K562 (cell line): ENCODE results near the gene PPP4R3A. TPM values are rescaled to one million over a fixed set of nuclear protein-coding genes. Genes with fewer than 3 reads are reported as not detected.
"Not testable (repeated sequence)": the region's sequence is repeated elsewhere in the genome, so short reads cannot be mapped to it uniquely, and the experiment has no call there.

Experiments
- ATAC-seq: fragments of 200-7000 bp; cut with Tn5 transposase; 3 replicates; pipeline ENCODE4 v1.9.1; 2020; ENCODE audit warnings: moderate library complexity
- BruUV-seq: library from RNA; stranded (reverse); fragments of 400-500 nt; replicated peaks from 2 replicates; lab custom pipeline; 2021; lab: Mats Ljungman, UMichigan
- CTCF ChIA-PET: fragments of 300-600 bp; formaldehyde crosslinking; extraction: SDS; loops from one replicate; lab custom pipeline; 2021; ENCODE audit warnings: low intra/inter-chr PET ratio; lab: Yijun Ruan, JAX
- POLR2A ChIA-PET: fragments of 300-600, 350-650 bp; sonication (Branson Sonifier 250); formaldehyde crosslinking; extraction: SDS; loops from one replicate; lab custom pipeline; 2021; ENCODE audit warnings: antibody characterized with exemption, inconsistent platforms; lab: Yijun Ruan, JAX
- DNase-seq, 4 experiments: peaks; one replicate each; pipeline versions ENCODE4 v3.0.0 to v3.0.0-alpha.2; 2011 to 2018; ENCODE audit warnings: low spot score in 3 of 4, mixed read lengths in 3 of 4; ENCODE audit errors: extremely low read depth in 1 of 4
- FAIRE-seq: peaks from 2 replicates; lab custom pipeline; 2011; peaks lifted over from hg19 to GRCh38; lab: Jason Lieb, UNC
- H2AFZ ChIP-seq: 2 replicates; pipeline ENCODE4 v1.6.0; 2011; ENCODE audit warnings: low read depth, low read length, control low read depth, inconsistent platforms
- H3K27ac ChIP-seq: fragments of 200-600 bp; 3 replicates; pipeline ENCODE4 v1.8.0; 2011; ENCODE audit warnings: low read depth, mild to moderate bottlenecking, control low read depth, inconsistent platforms, low read length, moderate library complexity, mixed read lengths; ENCODE audit errors: extremely low read depth
- H3K27me3 ChIP-seq, 2 experiments: fragments of 300-600 bp in 1 of 2; 2 replicates in 1 of 2; 3 replicates in 1 of 2; pipeline versions ENCODE4 v1.6.0 to v1.8.0; 2011; ENCODE audit warnings: inconsistent platforms in 2 of 2, low read length in 2 of 2, mild to moderate bottlenecking in 1 of 2, mixed read lengths in 1 of 2, moderate library complexity in 1 of 2; ENCODE audit not compliant: control insufficient read depth in 2 of 2, insufficient read depth in 2 of 2
- H3K36me3 ChIP-seq: fragments of 300-600 bp; 3 replicates; pipeline ENCODE4 v1.8.0; 2011; ENCODE audit warnings: mild to moderate bottlenecking, low read length, inconsistent platforms; ENCODE audit not compliant: control insufficient read depth, insufficient read depth
- H3K4me1 ChIP-seq, 2 experiments: fragments of 200-600 bp in 1 of 2; replicated peaks in 1 of 2; 2 replicates in 1 of 2; 3 replicates in 1 of 2; pipeline versions ENCODE4 v1.5.1 to v1.8.0; 2011; ENCODE audit warnings: inconsistent platforms in 2 of 2, low read length in 2 of 2, mild to moderate bottlenecking in 1 of 2, mixed read lengths in 1 of 2, moderate library complexity in 1 of 2; ENCODE audit not compliant: control insufficient read depth in 2 of 2, insufficient read depth in 2 of 2
- H3K4me2 ChIP-seq: 2 replicates; pipeline ENCODE4 v1.6.1; 2011; ENCODE audit warnings: low read length, control low read depth, inconsistent platforms, mixed read lengths; ENCODE audit not compliant: insufficient read depth
- H3K4me3 ChIP-seq: fragments of 200-600 bp; sonication (generic), shearing (Covaris generic); 2 replicates; pipeline ENCODE4 v1.5.1; 2016; ENCODE audit warnings: control low read depth, inconsistent platforms
- H3K79me2 ChIP-seq: fragments of 200-600 bp; 3 replicates; pipeline ENCODE4 v1.8.0; 2011; ENCODE audit warnings: low read length, inconsistent platforms; ENCODE audit not compliant: control insufficient read depth, insufficient read depth
- H3K9ac ChIP-seq, 2 experiments: 2 replicates each; pipeline versions ENCODE4 v1.6.0 to v1.6.1; 2011; ENCODE audit warnings: low read depth in 2 of 2, low read length in 2 of 2, control low read depth in 1 of 2, inconsistent platforms in 1 of 2, mild to moderate bottlenecking in 1 of 2, mixed read lengths in 1 of 2; ENCODE audit not compliant: insufficient read depth in 1 of 2
- H3K9me1 ChIP-seq: one replicate; pipeline ENCODE4 v1.6.0; 2011; ENCODE audit warnings: inconsistent platforms, mild to moderate bottlenecking, low read length, moderate library complexity; ENCODE audit not compliant: control insufficient read depth, insufficient read depth
- H3K9me3 ChIP-seq: replicated peaks from 2 replicates; pipeline ENCODE4 v1.5.1; 2011; ENCODE audit warnings: low read depth, low read length, inconsistent platforms; ENCODE audit not compliant: control insufficient read depth, insufficient read depth
- H4K20me1 ChIP-seq: replicated peaks from 2 replicates; pipeline ENCODE4 v1.6.1; 2011; ENCODE audit warnings: low read length, inconsistent platforms, mixed read lengths; ENCODE audit not compliant: control insufficient read depth, insufficient read depth
- BCOR ChIP-seq: fragments of 450-650 bp; IDR thresholded peaks from 2 replicates; pipeline ENCODE4 v1.6.1; 2016
- BRF1 ChIP-seq: IDR thresholded peaks from 3 replicates; pipeline ENCODE4 v1.6.1; 2011; ENCODE audit warnings: borderline replicate concordance, mild to moderate bottlenecking; ENCODE audit not compliant: insufficient read length; ENCODE audit errors: extremely low read depth
- CREB1 ChIP-seq, 2 experiments: sonication (generic) in 1 of 2; formaldehyde crosslinking in 1 of 2; IDR thresholded peaks; 2 replicates each; pipeline versions ENCODE4 v1.6.1 to v1.8.0; 2012 to 2022; ENCODE audit warnings: inconsistent platforms in 1 of 2, mild to moderate bottlenecking in 1 of 2, missing genetic modification reagents in 1 of 2, moderate library complexity in 1 of 2
- CREM ChIP-seq: IDR thresholded peaks from 2 replicates; pipeline ENCODE4 v1.6.1; 2014; ENCODE audit warnings: antibody characterized with exemption, low read depth
- DNMT1 ChIP-seq: fragments of 450-650 bp; IDR thresholded peaks from 2 replicates; pipeline ENCODE4 v1.6.1; 2016; ENCODE audit warnings: antibody characterized with exemption, mild to moderate bottlenecking
- E2F6 ChIP-seq, 2 experiments: IDR thresholded peaks; 2 replicates each; pipeline ENCODE4 v1.6.1; 2011; ENCODE audit warnings: borderline replicate concordance in 1 of 2, control low read depth in 1 of 2, low read depth in 1 of 2, low read length in 1 of 2, mild to moderate bottlenecking in 1 of 2, mixed read lengths in 1 of 2, moderate library complexity in 1 of 2; ENCODE audit not compliant: insufficient read depth in 1 of 2, insufficient read length in 1 of 2, poor library complexity in 1 of 2, severe bottlenecking in 1 of 2; ENCODE audit errors: extremely low read depth in 1 of 2
- FOXP4 ChIP-seq: sonication (generic); formaldehyde crosslinking; IDR thresholded peaks from 2 replicates; pipeline ENCODE4 v1.8.0; 2022; ENCODE audit warnings: mild to moderate bottlenecking, missing genetic modification reagents, borderline replicate concordance
- KDM5B ChIP-seq: fragments of 200-600 bp; sonication (generic); IDR thresholded peaks from 2 replicates; pipeline ENCODE4 v1.6.1; 2012; ENCODE audit warnings: low read depth, mild to moderate bottlenecking, moderate library complexity, low read length, control low read depth, inconsistent platforms; ENCODE audit not compliant: insufficient replicate concordance
- TRIM28 ChIP-seq: fragments of 450-650 bp; IDR thresholded peaks from 2 replicates; pipeline ENCODE4 v1.6.1; 2017
- ZNF146 ChIP-seq: IDR thresholded peaks from one replicate; pipeline ENCODE4 v1.6.1; 2018; ENCODE audit warnings: missing compliant biosample characterization; ENCODE audit not compliant: unreplicated experiment
- WGBS: fragments of 100-300 bp; shearing (Covaris generic); methylation state at CpG from one replicate; pipeline ENCODE4 v1.1.6; 2016; ENCODE audit warnings: low coverage, mixed read lengths; ENCODE audit not compliant: insufficient coverage; ENCODE audit errors: missing lambda C conversion rate; 5-methylcytosine and 5-hydroxymethylcytosine counted together
- in situ Hi-C: fragments of 300-500 bp; cut with MboI; formaldehyde crosslinking; loops from 4 replicates; pipeline ENCODE4 v1.15.0; 2018; ENCODE audit warnings: inconsistent platforms, mixed read lengths
- intact Hi-C: fragments of 100-400 bp; cut with micrococcal nuclease; formaldehyde crosslinking; loops from 2 replicates; pipeline ENCODE4 v1.14.2; 2022
- polyA plus RNA-seq, 8 experiments: library from polyadenylated mRNA; depleted of rRNA in 4 of 8; stranded (reverse) in 5 of 8; unstranded in 3 of 8; fragments of >200 nt; fragmentation: Nextera tagmentation in 2 of 8; fragmentation: Illumina TruSeq in 1 of 8; extraction: Ambion mirVana in 2 of 8; extraction: Trizol in 1 of 8; gene quantifications; 2 replicates each; pipeline versions ENCODE4 v1.2.1 to v1.2.3, GENCODE V29; 2011 to 2014; ENCODE audit warnings: inconsistent platforms in 1 of 8, missing spikeins in 1 of 8
- total RNA-seq, 7 experiments: library from RNA; depleted of rRNA in 6 of 7; stranded (reverse); fragments of >200 nt in 6 of 7; fragmentation: Illumina TruSeq in 2 of 7; extraction: Trizol in 2 of 7; gene quantifications; 2 replicates each; pipeline versions ENCODE4 v1.2.1 to v1.2.3, GENCODE V29; 2011 to 2021; ENCODE audit warnings: low replicate concordance in 1 of 7

Gene PPP4R3A
- total and polyA plus RNA-seq, 9 of the 15 experiments (the other 6 are each of a cell fraction or from before 2014, with no cell fraction given), result 9.5 to 54.9 (median 44.9) TPM

GRCh38 chr14:91534059-91534458, 23.9 kb upstream of the PPP4R3A start:
- H3K36me3 ChIP-seq, H3K9ac ChIP-seq, ATAC-seq, H3K9me1 ChIP-seq, H4K20me1 ChIP-seq, H3K4me1 ChIP-seq, H3K4me3 ChIP-seq, H2AFZ ChIP-seq, intact Hi-C loops, H3K27me3 ChIP-seq, BruUV-seq, H3K27ac ChIP-seq, in situ Hi-C loops, H3K4me2 ChIP-seq, FAIRE-seq, H3K9me3 ChIP-seq, H3K79me2 ChIP-seq, CTCF ChIA-PET, DNase-seq: not testable (repeated sequence)
- POLR2A ChIA-PET, result interaction anchor here (0.6 to 0.8 kb wide), 2 partner anchors 35 to 374 kb away, joined by 3 to 5 read pairs; no protein-coding TSS in a partner anchor
- WGBS, result 0% methylated on average over 5 of the region's 5 CpGs
- TF ChIP-seq ZNF146, result peak; percentile 54

- ChIA-PET CTCF (interaction anchor here (0.7 kb wide), 1 partner anchor 251 kb away, joined by 3 read pairs; no protein-coding TSS in a partner anchor), POLR2A (interaction anchor here (0.6 to 0.8 kb wide), 2 partner anchors 35 to 374 kb away, joined by 3 to 5 read pairs; no protein-coding TSS in a partner anchor)
- Histone ChIP-seq H3K4me2 (no peak overlapping the region), H3K4me1 (no peaks in the 10 kb centered on the region), H3K4me3 (no peak overlapping the region), H3K27ac (no peak overlapping the region), H3K9me3 (no peaks in the 10 kb centered on the region), H2AFZ (no peak overlapping the region), H3K27me3 (peaks cover 0 to 6% of the 10 kb centered on the region in 2 experiments; a peak in 2 of 5 replicates), H3K9me1 (no peaks in the 10 kb centered on the region), H4K20me1 (no peaks in the 10 kb centered on the region), H3K9ac (no peak overlapping the region), H3K79me2 (no peaks in the 10 kb centered on the region), H3K36me3 (no peaks in the 10 kb centered on the region)
- TF ChIP-seq BRF1, result no peak
- TF ChIP-seq DNMT1, result no peak
- TF ChIP-seq CREM, result no peak
- TF ChIP-seq CREB1 (IDR thresholded peaks at IDR 0.05), result no peak
- no peak for TF ChIP-seq CREB1 (CRISPR knock-in tag; IDR thresholded peaks at IDR 0.05)
- no peak for TF ChIP-seq FOXP4 (CRISPR knock-in tag)
- no peak for TF ChIP-seq KDM5B
- TF ChIP-seq E2F6 (IDR thresholded peaks at IDR 0.05; ENCODE audit: borderline replicate concordance in 1 of 2, extremely low read depth in 1 of 2, insufficient read depth in 1 of 2, insufficient read length in 1 of 2, low read depth in 1 of 2, low read length in 1 of 2, poor library complexity in 1 of 2, severe bottlenecking in 1 of 2), result no peak
- TF ChIP-seq TRIM28, result no peak
- no peak for TF ChIP-seq BCOR
- no peak for ATAC-seq
- no peak for DNase-seq
- WGBS, result 9% methylated on average over 3 of the region's 3 CpGs
- no TSS peak for BruUV-seq
- FAIRE-seq, result no peak
- intact Hi-C loops (no loop called here), in situ Hi-C loops (no loop called here)
Observed at GRCh38 chr14:91533623-91534022, 23.5 kb upstream of the PPP4R3A start.
